ENCODE measurements around the gene MRPL58.
A peak's percentile ranks its signal among the peaks of the same experiment; 100 is the strongest.

GRCh38 chr17:75059369-75060345, 47.2 kb downstream of the MRPL58 start:
- TF ChIP-seq CTCF (IDR thresholded peaks at IDR 0.05) (peak in 1 of 3 experiments; percentile 27), POLR2A (IDR thresholded peaks at IDR 0.05) (no peak)

Data from testis (tissue), 2 donors.